ENCODE measurements around the gene UBR2. TPM values are rescaled to one million over a fixed set of nuclear protein-coding genes. Genes with fewer than 3 reads are reported as not detected.
A peak's percentile ranks its signal among the peaks of the same experiment; 100 is the strongest.
"Not testable (repeated sequence)": the region's sequence is repeated elsewhere in the genome, so short reads cannot be mapped to it uniquely, and the experiment has no call there.

UBR2 gene
- polyA plus RNA-seq, 1 donor from 2014 or later, result 11.6 TPM

- no peak overlapping the region for H3K27ac Mint-ChIP-seq
- no peak overlapping the region for H3K4me3 Mint-ChIP-seq
- peaks cover 0 to 1% (median 0%) of the 10 kb centered on the region in 3 donors for H3K4me1 Mint-ChIP-seq
- no peaks in the 10 kb centered on the region for H3K27me3 Mint-ChIP-seq
- H3K36me3 Mint-ChIP-seq, result peaks cover 2% of the 10 kb centered on the region
- H3K9me3 Mint-ChIP-seq, result no peaks in the 10 kb centered on the region
Observed at GRCh38 chr6:42539135-42539534, 24.7 kb upstream of the UBR2 start.

- H3K36me3 Mint-ChIP-seq, result peaks cover 2% of the 10 kb centered on the region
- peaks cover 5 to 12% (median 5%) of the 10 kb centered on the region in 3 donors for H3K4me1 Mint-ChIP-seq
- no peaks in the 10 kb centered on the region for H3K27me3 Mint-ChIP-seq
- no peak overlapping the region for H3K27ac Mint-ChIP-seq
- H3K4me3 Mint-ChIP-seq, result peak overlapping the region in 1 of 4 donors; percentile 65
- H3K9me3 Mint-ChIP-seq, result no peaks in the 10 kb centered on the region
Observed at GRCh38 chr6:42545226-42545773, 18.5 kb upstream of the UBR2 start.

- peak overlapping the region in 2 of 3 donors; percentile 57 to 64 for H3K27ac Mint-ChIP-seq
- H3K4me1 Mint-ChIP-seq, result peaks cover 5 to 12% (median 5%) of the 10 kb centered on the region in 3 donors
- peaks cover 0 to 2% (median 0%) of the 10 kb centered on the region in 3 donors for H3K9me3 Mint-ChIP-seq
- peak overlapping the region; percentile 74 to 93 (median 82) for H3K4me3 Mint-ChIP-seq
- no peaks in the 10 kb centered on the region for H3K36me3 Mint-ChIP-seq
- no peaks in the 10 kb centered on the region for H3K27me3 Mint-ChIP-seq
Observed at GRCh38 chr6:42547407-42548329, 16.2 kb upstream of the UBR2 start.

GRCh38 chr6:42550277-42550676 is 13.6 kb upstream of the UBR2 start:
- H3K4me3 Mint-ChIP-seq, result no peak overlapping the region
- H3K9me3 Mint-ChIP-seq, result peaks cover 0 to 4% (median 0%) of the 10 kb centered on the region in 3 donors
- H3K36me3 Mint-ChIP-seq, result no peaks in the 10 kb centered on the region
- peaks cover 2% of the 10 kb centered on the region for H3K27me3 Mint-ChIP-seq
- peaks cover 7 to 12% (median 7%) of the 10 kb centered on the region in 3 donors for H3K4me1 Mint-ChIP-seq
- peak overlapping the region in 1 of 3 donors; percentile 12 for H3K27ac Mint-ChIP-seq

GRCh38 chr6:42551217-42551616 is 12.6 kb upstream of the UBR2 start:
- H3K4me1 Mint-ChIP-seq, result peaks cover 5 to 16% (median 11%) of the 10 kb centered on the region in 3 donors
- H3K27me3 Mint-ChIP-seq, result peaks cover 2% of the 10 kb centered on the region
- peaks cover 0 to 4% (median 0%) of the 10 kb centered on the region in 3 donors for H3K9me3 Mint-ChIP-seq
- H3K27ac Mint-ChIP-seq, result no peak overlapping the region
- no peak overlapping the region for H3K4me3 Mint-ChIP-seq
- H3K36me3 Mint-ChIP-seq, result no peaks in the 10 kb centered on the region

GRCh38 chr6:42552380-42552779 is 11.4 kb upstream of the UBR2 start:
- H3K4me1 Mint-ChIP-seq, result peaks cover 7 to 10% (median 10%) of the 10 kb centered on the region in 3 donors
- no peak overlapping the region for H3K27ac Mint-ChIP-seq
- H3K27me3 Mint-ChIP-seq, result peaks cover 2% of the 10 kb centered on the region
- H3K4me3 Mint-ChIP-seq, result no peak overlapping the region
- H3K9me3 Mint-ChIP-seq, result peaks cover 0 to 4% (median 0%) of the 10 kb centered on the region in 3 donors
- H3K36me3 Mint-ChIP-seq, result no peaks in the 10 kb centered on the region

- Mint-ChIP-seq H3K27me3 (peaks cover 2% of the 10 kb centered on the region), H3K36me3 (no peaks in the 10 kb centered on the region), H3K9me3 (peaks cover 0 to 4% (median 0%) of the 10 kb centered on the region in 3 donors), H3K27ac (no peak overlapping the region), H3K4me1 (peaks cover 4 to 5% (median 4%) of the 10 kb centered on the region in 3 donors), H3K4me3 (peak overlapping the region in 1 of 4 donors; percentile 63)
Observed at GRCh38 chr6:42555477-42556457, 8.1 kb upstream of the UBR2 start.

GRCh38 chr6:42556462-42556861 is 7.4 kb upstream of the UBR2 start:
- Mint-ChIP-seq H3K4me3 (no peak overlapping the region), H3K27ac (no peak overlapping the region), H3K36me3 (no peaks in the 10 kb centered on the region), H3K27me3 (peaks cover 2% of the 10 kb centered on the region), H3K9me3 (peaks cover 0 to 4% (median 0%) of the 10 kb centered on the region in 3 donors), H3K4me1 (peaks cover 4 to 5% (median 4%) of the 10 kb centered on the region in 3 donors)

GRCh38 chr6:42559276-42559675 is 4.6 kb upstream of the UBR2 start:
- H3K27ac Mint-ChIP-seq, H3K9me3 Mint-ChIP-seq, H3K4me3 Mint-ChIP-seq, H3K36me3 Mint-ChIP-seq, H3K27me3 Mint-ChIP-seq, H3K4me1 Mint-ChIP-seq: not testable (repeated sequence)

- Mint-ChIP-seq H3K4me1 (peaks cover 14 to 16% (median 16%) of the 10 kb centered on the region in 3 donors), H3K4me3 (peak overlapping the region in 1 of 4 donors; percentile 36), H3K27ac (no peak overlapping the region), H3K27me3 (no peaks in the 10 kb centered on the region), H3K36me3 (no peaks in the 10 kb centered on the region), H3K9me3 (no peaks in the 10 kb centered on the region)
Observed at GRCh38 chr6:42561986-42562385, 1.8 kb upstream of the UBR2 start.

- H3K27me3 Mint-ChIP-seq, result no peaks in the 10 kb centered on the region
- H3K36me3 Mint-ChIP-seq, result no peaks in the 10 kb centered on the region
- peak overlapping the region in 1 of 4 donors; percentile 95 for H3K4me3 Mint-ChIP-seq
- H3K27ac Mint-ChIP-seq, result no peak overlapping the region
- peaks cover 17 to 20% (median 20%) of the 10 kb centered on the region in 3 donors for H3K4me1 Mint-ChIP-seq
- no peaks in the 10 kb centered on the region for H3K9me3 Mint-ChIP-seq
Observed at GRCh38 chr6:42562788-42563405, 932 bp upstream of the UBR2 start.

- Mint-ChIP-seq H3K27me3 (no peaks in the 10 kb centered on the region), H3K9me3 (no peaks in the 10 kb centered on the region), H3K36me3 (no peaks in the 10 kb centered on the region), H3K27ac (peak overlapping the region; percentile 72 to 96 (median 95)), H3K4me3 (peak overlapping the region; percentile 95 to 97 (median 96)), H3K4me1 (peaks cover 25 to 26% (median 26%) of the 10 kb centered on the region in 3 donors)
Observed at GRCh38 chr6:42564506-42564825, 637 bp downstream of the UBR2 start.

- Mint-ChIP-seq H3K4me3 (peak overlapping the region; percentile 95 to 97 (median 96)), H3K4me1 (peaks cover 29 to 31% (median 30%) of the 10 kb centered on the region in 3 donors), H3K27me3 (no peaks in the 10 kb centered on the region), H3K27ac (peak overlapping the region; percentile 72 to 96 (median 95)), H3K36me3 (no peaks in the 10 kb centered on the region), H3K9me3 (no peaks in the 10 kb centered on the region)
Observed at GRCh38 chr6:42565823-42566613, 2.2 kb downstream of the UBR2 start.

Data from IgD-negative memory B cell (primary cell).